SU-DHL-6 (cell line): ENCODE measurements around the gene NMNAT1.

Experiments used
- EZH2phosphoT487 ChIP-seq: fragments of 200-600 bp; sonication (generic), shearing (Covaris generic); conservative IDR thresholded peaks from 2 replicates; pipeline ENCODE4 v1.6.1; 2018; ENCODE audit warnings: mild to moderate bottlenecking, antibody characterized with exemption, low read length, moderate library complexity, mixed read lengths
- TF ChIP-seq, protein P1 (sequence below): fragments of 200-600 bp; sonication (generic); IDR thresholded peaks from one replicate; pipeline ENCODE4 v1.5.1; 2017; ENCODE audit warnings: antibody characterized with exemption, mild to moderate bottlenecking, low read length, moderate library complexity; ENCODE audit not compliant: insufficient read depth, poor library complexity, severe bottlenecking

GRCh38 chr1:10019561-10019960 is 76.3 kb downstream of the NMNAT1 start:
- no peak for TF ChIP-seq EZH2phosphoT487
- TF ChIP-seq, protein P1, sequence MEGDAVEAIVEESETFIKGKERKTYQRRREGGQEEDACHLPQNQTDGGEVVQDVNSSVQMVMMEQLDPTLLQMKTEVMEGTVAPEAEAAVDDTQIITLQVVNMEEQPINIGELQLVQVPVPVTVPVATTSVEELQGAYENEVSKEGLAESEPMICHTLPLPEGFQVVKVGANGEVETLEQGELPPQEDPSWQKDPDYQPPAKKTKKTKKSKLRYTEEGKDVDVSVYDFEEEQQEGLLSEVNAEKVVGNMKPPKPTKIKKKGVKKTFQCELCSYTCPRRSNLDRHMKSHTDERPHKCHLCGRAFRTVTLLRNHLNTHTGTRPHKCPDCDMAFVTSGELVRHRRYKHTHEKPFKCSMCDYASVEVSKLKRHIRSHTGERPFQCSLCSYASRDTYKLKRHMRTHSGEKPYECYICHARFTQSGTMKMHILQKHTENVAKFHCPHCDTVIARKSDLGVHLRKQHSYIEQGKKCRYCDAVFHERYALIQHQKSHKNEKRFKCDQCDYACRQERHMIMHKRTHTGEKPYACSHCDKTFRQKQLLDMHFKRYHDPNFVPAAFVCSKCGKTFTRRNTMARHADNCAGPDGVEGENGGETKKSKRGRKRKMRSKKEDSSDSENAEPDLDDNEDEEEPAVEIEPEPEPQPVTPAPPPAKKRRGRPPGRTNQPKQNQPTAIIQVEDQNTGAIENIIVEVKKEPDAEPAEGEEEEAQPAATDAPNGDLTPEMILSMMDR, result no peak
